Activated B cell treated with CpG ODN at 0.5 μM for 24 hours (primary cell): ENCODE results near the gene COL18A1. TPM values are rescaled to one million over a fixed set of nuclear protein-coding genes. Genes with fewer than 3 reads are reported as not detected.
A peak's percentile ranks its signal among the peaks of the same experiment; 100 is the strongest.

Source experiments
- ATAC-seq: fragments of 200-7000 bp; cut with Tn5 transposase; one replicate; pipeline ENCODE4 v1.10.0; 2021; ENCODE audit warnings: low read depth, mild to moderate bottlenecking, moderate library complexity
- CTCF ChIA-PET: fragments of 350-600 bp; sonication (Branson Sonifier 250); formaldehyde crosslinking; loops from one replicate; lab custom pipeline; 2021; ENCODE audit warnings: antibody characterized with exemption; lab: Charles Lee
- POLR2A ChIA-PET: fragments of 350-600 bp; sonication (Branson Sonifier 250); formaldehyde crosslinking; loops from one replicate; lab custom pipeline; 2021; ENCODE audit warnings: antibody characterized with exemption; lab: Charles Lee
- DNase-seq: peaks from one replicate; pipeline ENCODE4 v3.0.0; 2022
- H3K27ac Mint-ChIP-seq: one replicate; pipeline ENCODE4 v1.8.0; 2020; ENCODE audit warnings: mixed read lengths
- H3K27me3 Mint-ChIP-seq: one replicate; pipeline ENCODE4 v1.8.0; 2021; ENCODE audit warnings: mixed read lengths
- H3K36me3 Mint-ChIP-seq: one replicate; pipeline ENCODE4 v1.8.0; 2021; ENCODE audit warnings: low read depth, mixed read lengths
- H3K4me1 Mint-ChIP-seq: one replicate; pipeline ENCODE4 v1.8.0; 2021; ENCODE audit warnings: mixed read lengths
- H3K4me3 Mint-ChIP-seq: one replicate; pipeline ENCODE4 v1.8.0; 2020; ENCODE audit warnings: mild to moderate bottlenecking, mixed read lengths
- H3K9me3 Mint-ChIP-seq: one replicate; pipeline ENCODE4 v1.8.0; 2020; ENCODE audit warnings: mixed read lengths
- intact Hi-C: fragments of 100-400 bp; cut with micrococcal nuclease; formaldehyde crosslinking; loops from one replicate; pipeline ENCODE4 v1.15.1; 2024
- total RNA-seq: library from RNA; stranded (reverse); gene quantifications from 2 replicates; pipeline ENCODE4 v1.2.3, GENCODE V29; 2022
- TF ChIP-seq, protein P1 (sequence below): fragments of 200-600 bp; IDR thresholded peaks from one replicate; pipeline ENCODE4 v1.8.0; 2022; ENCODE audit warnings: antibody characterized with exemption, mild to moderate bottlenecking

COL18A1 gene
- total RNA-seq, 1 donor from 2014 or later: 1.6 TPM

DNA sequence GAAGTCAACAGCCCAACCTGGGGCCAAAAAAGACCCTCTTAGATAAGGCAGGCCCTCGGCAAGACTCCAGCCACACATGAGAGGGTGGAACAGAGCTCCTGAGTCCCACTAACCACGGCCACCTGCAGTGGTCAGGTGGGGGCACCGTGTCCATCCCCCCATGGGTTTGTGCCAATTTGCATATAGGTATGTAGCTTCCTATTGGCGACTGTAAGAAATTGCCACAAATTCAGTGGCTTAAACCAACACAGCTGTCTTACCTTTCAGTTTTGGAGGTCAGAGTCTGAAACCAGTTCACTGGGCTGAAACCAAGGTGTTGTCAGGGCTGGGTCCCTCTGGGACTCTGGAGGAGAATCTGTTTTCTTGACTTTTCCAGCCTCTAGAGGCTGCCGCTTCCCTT lies 59.3 kb downstream of the COL18A1 start:
- H3K27me3 Mint-ChIP-seq: peaks cover 17% of the 10 kb centered on the region
- CTCF ChIA-PET: no interaction called here
- ATAC-seq: no peak
- H3K36me3 Mint-ChIP-seq: no peaks in the 10 kb centered on the region
- POLR2A ChIA-PET: no interaction called here
- TF ChIP-seq, protein P1, sequence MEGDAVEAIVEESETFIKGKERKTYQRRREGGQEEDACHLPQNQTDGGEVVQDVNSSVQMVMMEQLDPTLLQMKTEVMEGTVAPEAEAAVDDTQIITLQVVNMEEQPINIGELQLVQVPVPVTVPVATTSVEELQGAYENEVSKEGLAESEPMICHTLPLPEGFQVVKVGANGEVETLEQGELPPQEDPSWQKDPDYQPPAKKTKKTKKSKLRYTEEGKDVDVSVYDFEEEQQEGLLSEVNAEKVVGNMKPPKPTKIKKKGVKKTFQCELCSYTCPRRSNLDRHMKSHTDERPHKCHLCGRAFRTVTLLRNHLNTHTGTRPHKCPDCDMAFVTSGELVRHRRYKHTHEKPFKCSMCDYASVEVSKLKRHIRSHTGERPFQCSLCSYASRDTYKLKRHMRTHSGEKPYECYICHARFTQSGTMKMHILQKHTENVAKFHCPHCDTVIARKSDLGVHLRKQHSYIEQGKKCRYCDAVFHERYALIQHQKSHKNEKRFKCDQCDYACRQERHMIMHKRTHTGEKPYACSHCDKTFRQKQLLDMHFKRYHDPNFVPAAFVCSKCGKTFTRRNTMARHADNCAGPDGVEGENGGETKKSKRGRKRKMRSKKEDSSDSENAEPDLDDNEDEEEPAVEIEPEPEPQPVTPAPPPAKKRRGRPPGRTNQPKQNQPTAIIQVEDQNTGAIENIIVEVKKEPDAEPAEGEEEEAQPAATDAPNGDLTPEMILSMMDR: no peak
- intact Hi-C loops: no loop called here
- peaks cover 12% of the 10 kb centered on the region for H3K4me1 Mint-ChIP-seq
- H3K27ac Mint-ChIP-seq: no peak overlapping the region
- DNase-seq: no peak
- H3K4me3 Mint-ChIP-seq: no peak overlapping the region
- peaks cover 16% of the 10 kb centered on the region for H3K9me3 Mint-ChIP-seq

DNA sequence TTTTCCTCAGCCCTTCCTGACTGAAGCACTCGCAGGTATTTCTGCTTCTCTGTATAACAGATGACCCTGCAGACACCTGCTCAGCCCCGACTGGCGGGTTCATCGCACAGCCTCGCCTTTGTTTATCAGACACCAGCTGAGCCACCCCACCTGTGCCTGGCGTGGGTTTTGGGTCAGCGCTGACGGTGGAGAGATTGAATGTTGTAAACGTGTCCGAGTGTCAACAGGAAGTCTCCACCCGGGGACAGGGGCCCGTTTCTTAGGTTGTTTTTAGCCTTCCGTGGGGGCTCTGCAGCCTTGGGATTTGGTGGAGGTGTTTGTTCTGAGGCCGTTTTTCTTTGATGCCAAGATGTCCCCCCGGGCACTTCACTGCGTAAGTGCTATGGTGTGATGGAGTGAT lies 60.1 kb downstream of the COL18A1 start:
- peaks cover 13% of the 10 kb centered on the region for H3K4me1 Mint-ChIP-seq

DNA sequence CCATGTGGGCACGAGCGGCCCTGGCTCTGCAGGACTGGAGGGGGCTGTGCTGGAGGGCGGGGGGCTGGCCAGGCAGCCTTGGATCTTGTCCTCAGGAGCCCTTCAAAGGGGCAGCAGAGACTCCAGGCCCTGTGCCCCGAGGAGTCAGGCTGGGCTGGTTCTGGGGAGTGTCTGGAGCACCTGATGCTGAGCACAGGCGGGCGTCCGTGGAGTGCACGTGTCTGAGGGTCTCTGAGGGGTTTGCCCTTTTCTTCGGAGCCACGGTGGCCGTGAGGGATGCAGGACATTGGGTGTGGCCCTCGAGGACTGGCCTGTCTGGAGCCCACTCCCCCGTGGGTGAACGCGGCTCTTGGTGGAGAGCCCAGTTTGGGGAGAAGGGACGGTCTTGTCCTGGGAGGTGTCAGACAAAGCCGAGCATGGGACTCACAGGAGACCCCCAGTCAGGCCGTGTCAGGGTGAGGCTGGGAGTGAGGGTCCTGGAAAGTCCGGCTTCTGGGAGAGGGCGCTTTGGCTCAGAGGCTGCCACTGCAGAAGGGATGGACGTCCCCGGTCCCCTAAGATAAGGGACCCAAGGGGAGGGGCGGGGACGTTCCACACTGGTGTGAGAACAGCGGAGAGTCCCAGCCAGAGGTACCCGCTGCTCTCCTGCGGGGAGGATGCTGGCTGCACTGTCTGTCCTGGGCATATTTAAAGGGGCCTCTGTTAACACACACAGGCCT lies 60.8 kb downstream of the COL18A1 start:
- H3K27me3 Mint-ChIP-seq: peaks cover 14% of the 10 kb centered on the region
- ATAC-seq: no peak
- DNase-seq: no peak
- peaks cover 13% of the 10 kb centered on the region for H3K9me3 Mint-ChIP-seq
- POLR2A ChIA-PET: no interaction called here
- H3K4me3 Mint-ChIP-seq: peak overlapping the region; percentile 16
- H3K27ac Mint-ChIP-seq: no peak overlapping the region
- TF ChIP-seq, protein P1: no peak
- intact Hi-C loops: no loop called here
- H3K36me3 Mint-ChIP-seq: no peaks in the 10 kb centered on the region
- H3K4me1 Mint-ChIP-seq: peaks cover 14% of the 10 kb centered on the region
- CTCF ChIA-PET: no interaction called here

More for the DNA sequence above, 60.1 kb downstream of the COL18A1 start:
- H3K36me3 Mint-ChIP-seq: no peaks in the 10 kb centered on the region
- H3K27ac Mint-ChIP-seq: no peak overlapping the region
- POLR2A ChIA-PET: no interaction called here
- CTCF ChIA-PET: no interaction called here
- ATAC-seq (no peak), DNase-seq (no peak)
- TF ChIP-seq, protein P1: no peak
- peaks cover 16% of the 10 kb centered on the region for H3K9me3 Mint-ChIP-seq
- peaks cover 17% of the 10 kb centered on the region for H3K27me3 Mint-ChIP-seq
- intact Hi-C loops: no loop called here
- peak overlapping the region; percentile 16 for H3K4me3 Mint-ChIP-seq

DNA sequence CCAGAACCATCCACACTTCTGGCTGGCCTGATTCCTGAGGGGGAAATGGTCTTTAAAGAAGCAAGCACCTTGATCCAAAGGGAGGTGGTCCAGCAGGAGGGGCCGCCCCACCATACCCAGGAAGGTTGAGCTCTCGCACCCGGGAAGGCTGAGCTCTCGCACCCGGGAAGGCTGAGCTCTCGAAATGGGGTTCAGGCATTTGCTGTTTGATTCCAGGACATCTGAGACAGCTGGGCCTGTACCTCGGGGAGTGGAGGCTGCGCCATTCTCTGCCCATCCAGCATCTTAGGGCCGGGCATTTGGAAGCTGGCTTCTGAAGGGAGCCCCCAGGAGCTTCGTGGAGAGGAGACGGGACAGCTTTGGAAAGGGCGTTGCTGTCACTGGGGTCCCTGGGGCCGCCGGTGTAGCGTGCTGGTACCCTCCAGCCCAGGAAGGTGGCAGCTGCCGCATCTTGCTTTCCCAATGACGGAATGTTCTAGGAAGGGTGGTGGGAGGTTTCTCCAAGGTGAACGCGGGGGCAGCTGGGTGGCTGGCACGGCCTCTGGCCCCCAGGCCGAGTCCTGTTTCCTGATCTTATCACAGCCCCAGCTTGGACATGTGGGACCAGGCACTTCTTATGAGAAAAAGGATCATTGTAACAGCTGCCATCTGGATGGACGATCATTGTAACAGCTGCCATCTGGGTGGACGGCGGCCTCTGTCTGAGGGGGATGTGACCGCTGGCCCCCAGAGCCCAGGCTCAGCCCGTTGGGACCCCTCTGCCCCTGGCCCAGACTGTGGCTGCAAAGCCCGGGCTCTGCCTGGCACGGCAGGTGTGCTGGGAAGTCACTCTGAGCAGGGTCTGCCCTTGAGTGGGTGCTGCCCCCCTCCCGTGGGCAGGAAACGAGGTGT lies 61.6 kb downstream of the COL18A1 start:
- intact Hi-C loops: no loop called here
- ATAC-seq: no peak
- ChIA-PET POLR2A (no interaction called here), CTCF (no interaction called here)
- no peaks in the 10 kb centered on the region for H3K36me3 Mint-ChIP-seq
- no peak for DNase-seq
- TF ChIP-seq, protein P1: no peak
- peaks cover 12% of the 10 kb centered on the region for H3K27me3 Mint-ChIP-seq
- no peak overlapping the region for H3K4me3 Mint-ChIP-seq
- no peak overlapping the region for H3K27ac Mint-ChIP-seq
- H3K9me3 Mint-ChIP-seq: peaks cover 10% of the 10 kb centered on the region
- peaks cover 17% of the 10 kb centered on the region for H3K4me1 Mint-ChIP-seq

DNA sequence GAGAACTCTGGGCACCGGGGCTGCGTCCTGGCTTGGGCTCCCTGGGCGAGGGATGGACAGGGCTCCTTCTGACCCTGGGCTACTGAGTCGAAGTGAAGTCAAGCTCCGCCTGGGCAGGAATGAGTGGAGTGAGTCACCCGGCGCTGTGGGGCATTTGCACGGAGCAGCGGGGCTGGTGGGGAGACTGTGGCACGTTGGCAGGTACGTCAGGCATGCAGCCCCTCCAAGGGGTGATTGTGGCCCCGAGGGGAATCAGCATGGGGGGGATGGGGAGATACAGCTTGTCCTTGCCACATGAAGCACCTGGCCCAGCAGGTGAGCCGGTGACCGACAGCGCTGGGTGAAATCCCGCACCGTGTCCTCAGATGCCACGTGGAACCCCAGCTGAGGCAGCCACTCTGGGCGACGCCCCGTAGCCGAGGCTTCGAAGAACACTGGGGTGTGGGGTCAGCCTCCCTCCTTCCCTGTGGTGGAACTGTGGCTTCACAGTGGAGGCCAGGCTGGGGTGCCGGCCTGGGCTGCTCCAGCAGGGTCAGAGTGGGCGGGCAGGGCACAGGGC lies 62.3 kb downstream of the COL18A1 start:
- H3K4me1 Mint-ChIP-seq: peaks cover 17% of the 10 kb centered on the region
- H3K4me3 Mint-ChIP-seq: no peak overlapping the region
- CTCF ChIA-PET: no interaction called here
- POLR2A ChIA-PET: no interaction called here
- no peak overlapping the region for H3K27ac Mint-ChIP-seq
- DNase-seq (no peak), ATAC-seq (no peak)
- peaks cover 12% of the 10 kb centered on the region for H3K27me3 Mint-ChIP-seq
- intact Hi-C loops: no loop called here
- H3K36me3 Mint-ChIP-seq: no peaks in the 10 kb centered on the region
- TF ChIP-seq, protein P1: no peak
- H3K9me3 Mint-ChIP-seq: peaks cover 4% of the 10 kb centered on the region
